Anterior cingulate cortex (tissue), 58 donors: ENCODE results near the gene EML1.
A peak's percentile ranks its signal among the peaks of the same experiment; 100 is the strongest.

Experiments used
- DNase-seq, 58 donors: peaks; one replicate each; lab custom pipeline; 2025; lab: John Stamatoyannopoulos, UW

Gene EML1, protein sequence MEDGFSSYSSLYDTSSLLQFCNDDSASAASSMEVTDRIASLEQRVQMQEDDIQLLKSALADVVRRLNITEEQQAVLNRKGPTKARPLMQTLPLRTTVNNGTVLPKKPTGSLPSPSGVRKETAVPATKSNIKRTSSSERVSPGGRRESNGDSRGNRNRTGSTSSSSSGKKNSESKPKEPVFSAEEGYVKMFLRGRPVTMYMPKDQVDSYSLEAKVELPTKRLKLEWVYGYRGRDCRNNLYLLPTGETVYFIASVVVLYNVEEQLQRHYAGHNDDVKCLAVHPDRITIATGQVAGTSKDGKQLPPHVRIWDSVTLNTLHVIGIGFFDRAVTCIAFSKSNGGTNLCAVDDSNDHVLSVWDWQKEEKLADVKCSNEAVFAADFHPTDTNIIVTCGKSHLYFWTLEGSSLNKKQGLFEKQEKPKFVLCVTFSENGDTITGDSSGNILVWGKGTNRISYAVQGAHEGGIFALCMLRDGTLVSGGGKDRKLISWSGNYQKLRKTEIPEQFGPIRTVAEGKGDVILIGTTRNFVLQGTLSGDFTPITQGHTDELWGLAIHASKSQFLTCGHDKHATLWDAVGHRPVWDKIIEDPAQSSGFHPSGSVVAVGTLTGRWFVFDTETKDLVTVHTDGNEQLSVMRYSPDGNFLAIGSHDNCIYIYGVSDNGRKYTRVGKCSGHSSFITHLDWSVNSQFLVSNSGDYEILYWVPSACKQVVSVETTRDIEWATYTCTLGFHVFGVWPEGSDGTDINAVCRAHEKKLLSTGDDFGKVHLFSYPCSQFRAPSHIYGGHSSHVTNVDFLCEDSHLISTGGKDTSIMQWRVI

GRCh38 chr14:99793213-99794150, at the start of gene EML1:
TSS of gene EML1 (plus strand) at chr14:99793413. CDS start at chr14:99793477, 64 bp downstream.
- DNase-seq, result peak in 52 of 58 donors; percentile 13 to 85 (median 73)

GRCh38 chr14:99744199-99744872, 48.9 kb upstream of the EML1 start:
- DNase-seq, result no peak

DNA sequence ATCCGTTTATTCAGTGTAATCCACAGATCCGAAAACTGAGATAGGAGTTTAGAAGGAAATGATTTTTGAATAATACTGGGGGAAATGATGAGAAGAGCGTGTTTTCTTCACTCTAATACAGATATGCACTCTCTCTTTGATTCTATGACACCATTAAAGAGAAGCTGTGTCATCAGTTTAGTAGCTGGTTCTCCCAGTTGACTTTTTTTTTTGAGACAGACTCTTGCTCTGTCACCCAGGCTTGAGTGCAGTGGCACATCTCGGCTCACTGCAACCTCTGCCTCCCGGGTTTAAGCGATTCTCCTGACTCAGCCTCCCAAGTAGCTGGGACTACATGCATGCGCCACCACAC, 48.4 kb upstream of the EML1 start:
- DNase-seq, result no peak

GRCh38 chr14:99745307-99745951, 47.8 kb upstream of the EML1 start:
- DNase-seq, result no peak

DNA sequence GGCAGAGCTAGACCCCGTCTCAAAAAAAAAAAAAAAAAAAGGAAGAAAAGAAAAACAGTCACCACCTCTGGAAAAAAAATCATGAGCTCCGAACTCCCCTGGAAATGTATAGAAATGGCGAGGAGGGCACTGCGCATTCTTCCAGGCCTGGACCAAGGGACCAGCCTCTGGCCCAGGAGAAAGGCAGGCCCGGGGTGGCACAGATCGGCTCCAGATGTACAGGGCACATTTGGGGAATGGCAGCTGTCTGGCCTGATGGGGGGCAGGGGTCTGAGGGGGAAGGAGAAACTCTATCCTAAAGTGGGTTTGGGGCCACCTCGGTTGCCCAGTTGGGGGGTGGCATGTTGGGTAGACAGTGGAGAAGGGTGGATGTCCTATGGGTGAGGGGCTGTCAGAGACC, 46.0 kb upstream of the EML1 start:
- no peak for DNase-seq

DNA sequence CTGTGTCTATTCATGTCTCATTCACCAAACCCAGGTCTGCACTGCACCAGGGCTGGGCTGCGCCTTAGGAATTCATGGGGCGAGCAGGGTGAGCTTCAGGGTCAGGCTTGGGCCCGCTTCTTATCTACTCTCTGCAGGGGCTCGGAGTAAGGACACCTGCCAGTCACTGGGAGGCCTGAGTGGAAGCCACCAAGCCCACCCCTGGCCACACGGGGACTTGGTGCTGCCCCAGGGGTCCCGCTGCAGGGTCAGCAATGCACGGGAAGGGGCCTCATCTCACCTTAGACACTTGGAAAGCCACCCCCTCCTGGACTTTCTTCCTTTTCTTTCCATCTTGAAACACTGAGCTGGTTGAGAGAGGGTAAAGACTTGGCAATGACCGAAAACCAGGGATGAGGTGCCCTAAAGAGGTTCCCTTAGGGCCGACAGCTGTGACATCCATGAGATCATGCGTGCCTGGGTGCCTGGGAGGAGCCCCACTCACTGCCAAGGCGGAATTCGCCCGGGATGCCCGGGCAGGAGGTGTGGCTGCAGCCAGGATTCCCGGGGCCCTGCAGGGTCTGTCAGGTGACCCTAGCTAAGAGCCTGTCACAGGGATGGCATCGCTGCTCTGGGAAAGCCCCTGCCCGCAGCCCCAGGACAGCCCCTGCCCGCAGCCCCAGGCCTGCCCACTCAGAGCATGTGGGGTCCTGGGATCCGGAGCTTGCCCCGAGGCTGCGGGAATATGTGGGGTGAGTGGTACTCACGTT, 45.5 kb upstream of the EML1 start:
- DNase-seq, result no peak

- no peak for DNase-seq
These were observed 44.7 kb upstream of the EML1 start for GRCh38 chr14:99748529-99748928.

GRCh38 chr14:99749142-99749541, 44.1 kb upstream of the EML1 start:
- DNase-seq, result no peak

GRCh38 chr14:99749763-99750715, 43.2 kb upstream of the EML1 start:
- peak in 1 of 58 donors; percentile 41 for DNase-seq

DNA sequence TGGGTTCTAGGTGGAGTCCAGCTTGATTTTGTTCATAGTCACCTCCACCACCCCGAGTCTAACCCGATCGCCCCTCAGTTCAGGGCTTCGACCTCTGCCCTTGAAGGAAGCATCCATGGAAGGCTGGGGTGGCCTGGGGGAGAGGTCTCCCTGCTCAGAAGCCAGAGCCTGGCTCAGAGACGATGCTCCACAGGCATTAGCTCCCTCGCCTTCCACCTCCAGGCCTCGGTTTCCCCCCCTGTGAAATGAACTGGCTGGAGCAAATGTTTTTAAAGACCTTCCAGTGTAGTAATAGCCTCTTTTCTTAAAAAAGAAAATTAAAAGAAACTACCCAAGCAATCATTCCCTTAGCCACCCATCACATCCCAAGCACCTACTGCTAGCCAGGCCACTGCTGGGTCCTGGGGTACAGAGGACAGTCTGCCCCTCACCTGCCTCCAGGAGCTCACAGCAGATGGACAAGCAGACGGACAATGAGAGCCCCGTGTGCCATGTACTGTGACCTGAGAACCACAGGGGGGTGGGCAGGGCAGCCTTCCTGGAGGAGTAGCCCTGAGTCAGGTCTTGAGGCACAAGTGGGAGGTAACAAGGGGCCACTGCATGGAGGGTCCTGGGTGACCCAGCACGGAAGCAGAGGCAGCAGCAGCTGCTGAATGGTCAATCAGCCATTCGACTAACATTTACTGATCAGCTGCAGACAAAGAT, 42.3 kb upstream of the EML1 start:
- no peak for DNase-seq

DNA sequence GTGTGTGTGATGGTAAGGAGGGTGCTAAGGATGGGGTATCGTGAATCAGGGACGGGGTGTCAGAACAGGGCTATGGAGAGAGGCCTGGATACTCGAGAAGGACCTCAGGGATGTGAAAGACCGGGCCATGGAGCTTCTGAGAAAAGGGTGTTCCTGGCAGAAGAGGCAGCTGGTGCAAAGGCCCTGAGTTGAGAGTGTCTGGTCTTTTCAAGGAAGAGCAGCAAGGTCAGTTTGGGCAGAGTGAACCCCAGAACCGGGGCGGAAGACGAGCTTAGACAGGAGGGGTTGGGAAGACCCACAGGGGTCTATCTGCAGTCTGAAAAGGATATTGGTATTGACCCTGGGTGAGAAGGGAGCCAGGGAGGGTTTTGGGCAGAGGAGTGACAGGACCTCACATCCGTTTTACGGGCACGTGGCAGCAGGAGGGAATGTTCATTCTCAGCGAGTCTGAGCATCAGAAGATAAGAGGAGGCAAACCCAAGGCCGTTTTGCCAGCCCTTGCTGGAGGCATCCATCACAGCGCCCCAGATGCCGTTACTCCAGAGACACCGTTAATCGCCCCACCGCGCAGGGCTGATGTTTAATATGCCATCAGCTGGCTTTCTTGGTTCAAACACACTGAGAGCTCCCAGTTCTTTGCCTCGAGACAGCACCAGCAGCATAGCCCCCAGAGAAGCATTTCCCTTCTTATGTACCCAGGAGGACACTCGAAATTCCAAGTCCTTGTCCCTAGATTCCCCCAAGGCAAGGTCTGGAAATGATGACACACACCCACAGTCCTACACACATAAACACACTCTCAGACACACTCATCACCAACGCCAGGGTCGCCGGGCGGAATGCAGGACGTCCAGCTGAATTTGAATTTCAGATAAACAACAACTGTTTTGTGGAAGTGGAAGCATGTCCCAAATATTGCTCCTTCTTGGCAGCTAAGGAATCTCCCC, 41.4 kb upstream of the EML1 start:
- no peak for DNase-seq

DNA sequence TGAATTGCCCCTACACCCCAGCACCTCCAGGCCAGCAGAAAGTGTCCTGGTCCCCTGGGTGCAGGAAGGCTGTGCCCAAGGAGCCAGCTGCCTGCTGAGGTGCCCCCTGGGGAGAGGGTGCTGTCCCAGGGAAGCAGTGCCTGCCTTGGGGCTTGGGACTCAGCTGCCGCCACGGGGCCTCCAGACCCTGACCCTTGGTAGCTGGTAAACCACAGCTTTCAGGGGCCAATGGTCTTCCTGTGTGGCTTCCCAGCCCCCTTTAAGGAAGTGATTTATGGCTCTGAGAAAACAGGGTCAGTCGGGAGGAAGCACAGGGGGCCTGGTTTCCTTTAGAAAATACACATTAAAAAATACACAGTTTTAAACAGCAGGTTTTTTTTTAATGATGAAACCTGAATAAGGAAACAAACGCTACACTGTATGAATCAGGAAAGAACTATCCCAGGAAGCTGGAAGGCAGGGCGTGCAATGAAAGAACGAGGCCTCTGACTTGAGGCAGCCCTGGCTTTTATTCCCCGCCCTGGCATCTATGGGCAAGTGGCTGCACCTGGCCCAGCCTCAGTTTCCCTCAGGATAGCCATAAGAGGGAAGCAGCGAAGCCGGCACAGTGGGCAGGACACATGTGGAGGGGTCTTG, 40.6 kb upstream of the EML1 start:
- DNase-seq, result no peak

GRCh38 chr14:99753225-99754140, 39.7 kb upstream of the EML1 start:
- DNase-seq, result no peak
